Measurements from ENCODE around the gene CRTC1. TPM values are rescaled to one million over a fixed set of nuclear protein-coding genes. Genes with fewer than 3 reads are reported as not detected.

CRTC1 gene
- polyA plus RNA-seq, 6 donors from 2014 or later: 1.4 to 2.4 (median 1.4) TPM; not detected in 1

DNA sequence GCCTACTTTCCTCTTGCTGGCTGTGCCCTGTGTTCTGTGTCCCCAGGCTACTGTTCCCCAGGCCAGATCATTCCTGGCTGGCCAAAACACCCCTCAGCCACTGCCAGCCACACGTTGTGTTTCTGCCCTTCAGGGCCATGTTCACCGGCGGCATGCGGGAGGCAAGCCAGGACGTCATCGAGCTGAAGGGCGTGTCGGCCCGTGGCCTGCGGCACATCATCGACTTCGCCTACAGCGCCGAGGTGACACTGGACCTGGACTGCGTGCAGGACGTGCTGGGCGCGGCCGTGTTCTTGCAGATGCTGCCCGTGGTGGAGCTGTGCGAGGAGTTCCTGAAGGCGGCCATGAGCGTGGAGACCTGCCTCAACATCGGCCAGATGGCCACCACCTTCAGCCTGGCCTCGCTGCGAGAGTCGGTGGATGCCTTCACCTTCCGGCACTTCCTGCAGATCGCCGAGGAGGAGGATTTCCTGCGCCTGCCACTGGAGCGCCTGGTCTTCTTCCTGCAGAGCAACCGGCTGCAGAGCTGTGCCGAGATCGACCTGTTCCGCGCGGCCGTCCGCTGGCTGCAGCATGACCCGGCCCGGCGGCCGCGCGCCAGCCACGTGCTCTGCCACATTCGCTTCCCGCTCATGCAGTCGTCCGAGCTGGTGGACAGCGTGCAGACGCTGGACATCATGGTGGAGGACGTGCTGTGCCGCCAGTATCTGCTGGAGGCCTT is 15.8 kb upstream of the CRTC1 start:
- DNase-seq: no peak
- no peak for ATAC-seq (ENCODE audit: low read depth in 2 of 2)
- H3K36me3 Mint-ChIP-seq: peaks cover 0 to 8% of the 10 kb centered on the region in 2 donors

DNA sequence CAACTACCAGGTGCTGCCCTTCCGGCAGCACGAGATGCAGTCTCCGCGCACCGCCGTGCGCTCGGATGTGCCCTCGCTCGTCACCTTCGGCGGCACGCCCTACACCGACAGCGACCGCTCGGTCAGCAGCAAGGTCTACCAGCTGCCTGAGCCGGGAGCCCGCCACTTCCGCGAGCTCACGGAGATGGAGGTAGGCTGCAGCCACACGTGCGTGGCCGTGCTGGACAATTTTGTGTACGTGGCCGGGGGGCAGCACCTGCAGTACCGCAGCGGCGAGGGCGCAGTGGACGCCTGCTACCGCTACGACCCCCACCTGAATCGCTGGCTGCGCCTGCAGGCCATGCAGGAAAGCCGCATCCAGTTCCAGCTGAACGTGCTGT is 15.2 kb upstream of the CRTC1 start:
- peaks cover 6 to 12% (median 11%) of the 10 kb centered on the region in 3 donors for H3K4me1 Mint-ChIP-seq
- H3K4me3 Mint-ChIP-seq: no peak overlapping the region
- no peak for ATAC-seq (ENCODE audit: low read depth in 2 of 2)
- H3K36me3 Mint-ChIP-seq: peaks cover 0 to 8% of the 10 kb centered on the region in 2 donors
- H3K9me3 Mint-ChIP-seq: no peaks in the 10 kb centered on the region
- no peaks in the 10 kb centered on the region for H3K27me3 Mint-ChIP-seq
- no peak overlapping the region for H3K27ac Mint-ChIP-seq
- no peak for DNase-seq

More for the DNA sequence above, 15.8 kb upstream of the CRTC1 start:
- Mint-ChIP-seq H3K27ac (no peak overlapping the region), H3K9me3 (no peaks in the 10 kb centered on the region), H3K4me3 (peak overlapping the region in 1 of 8 donors; percentile 56), H3K4me1 (peaks cover 6 to 12% (median 11%) of the 10 kb centered on the region in 3 donors), H3K27me3 (no peaks in the 10 kb centered on the region)

DNA sequence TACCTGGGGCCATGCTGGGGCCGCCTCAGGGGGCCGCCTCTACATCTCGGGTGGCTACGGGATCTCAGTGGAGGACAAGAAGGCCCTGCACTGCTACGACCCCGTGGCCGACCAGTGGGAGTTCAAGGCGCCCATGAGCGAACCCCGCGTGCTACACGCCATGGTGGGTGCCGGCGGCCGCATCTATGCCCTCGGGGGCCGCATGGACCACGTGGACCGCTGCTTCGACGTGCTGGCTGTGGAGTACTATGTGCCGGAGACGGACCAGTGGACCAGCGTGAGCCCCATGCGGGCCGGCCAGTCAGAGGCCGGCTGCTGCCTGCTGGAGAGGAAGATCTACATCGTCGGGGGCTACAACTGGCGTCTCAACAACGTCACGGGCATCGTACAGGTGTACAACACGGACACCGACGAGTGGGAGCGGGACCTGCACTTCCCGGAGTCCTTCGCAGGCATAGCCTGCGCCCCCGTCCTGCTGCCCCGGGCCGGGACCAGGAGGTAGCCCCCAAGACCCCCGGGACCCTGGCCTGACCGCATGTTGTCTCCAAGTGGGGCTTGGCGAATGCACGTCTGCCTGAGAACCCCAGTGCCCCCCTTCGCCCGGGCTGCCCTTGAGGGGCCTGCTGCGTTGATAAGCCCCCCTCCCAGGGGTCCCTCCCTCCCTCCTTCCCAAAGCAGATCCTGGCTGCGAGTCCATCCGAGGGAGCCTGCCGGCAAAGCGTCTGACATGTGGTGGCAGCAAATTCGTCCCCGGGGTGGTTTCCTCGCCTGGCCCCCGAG is 14.5 kb upstream of the CRTC1 start:
- H3K36me3 Mint-ChIP-seq: peaks cover 0 to 8% of the 10 kb centered on the region in 2 donors
- no peak overlapping the region for H3K27ac Mint-ChIP-seq
- ATAC-seq (ENCODE audit: low read depth in 2 of 2): no peak

DNA sequence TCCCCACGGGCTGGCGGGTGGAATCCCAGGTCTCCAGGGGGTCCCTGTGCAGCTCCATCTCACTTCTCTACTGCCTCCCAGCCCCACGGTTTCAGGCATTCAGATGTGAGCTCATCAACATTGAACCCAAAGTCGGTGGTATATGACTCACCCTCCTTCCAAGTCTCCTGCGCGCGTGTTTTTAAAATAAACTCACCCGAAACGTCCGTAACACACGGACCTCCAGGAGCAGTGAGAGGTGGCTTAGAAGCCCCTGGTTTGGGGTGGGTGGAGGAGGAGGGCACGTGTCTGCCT is 14.0 kb upstream of the CRTC1 start:
- peak overlapping the region in 1 of 6 donors; percentile 76 for H3K27ac Mint-ChIP-seq
- H3K9me3 Mint-ChIP-seq: no peaks in the 10 kb centered on the region
- H3K4me1 Mint-ChIP-seq: peaks cover 0 to 11% (median 10%) of the 10 kb centered on the region in 3 donors
- DNase-seq: no peak
- no peak overlapping the region for H3K4me3 Mint-ChIP-seq
- ATAC-seq (ENCODE audit: low read depth in 2 of 2): no peak
- H3K36me3 Mint-ChIP-seq: peaks cover 0 to 8% of the 10 kb centered on the region in 2 donors
- no peaks in the 10 kb centered on the region for H3K27me3 Mint-ChIP-seq

More for the DNA sequence above, 14.5 kb upstream of the CRTC1 start:
- H3K4me3 Mint-ChIP-seq: no peak overlapping the region
- peaks cover 2 to 11% (median 10%) of the 10 kb centered on the region in 3 donors for H3K4me1 Mint-ChIP-seq
- no peaks in the 10 kb centered on the region for H3K27me3 Mint-ChIP-seq
- H3K9me3 Mint-ChIP-seq: no peaks in the 10 kb centered on the region
- no peak for DNase-seq

DNA sequence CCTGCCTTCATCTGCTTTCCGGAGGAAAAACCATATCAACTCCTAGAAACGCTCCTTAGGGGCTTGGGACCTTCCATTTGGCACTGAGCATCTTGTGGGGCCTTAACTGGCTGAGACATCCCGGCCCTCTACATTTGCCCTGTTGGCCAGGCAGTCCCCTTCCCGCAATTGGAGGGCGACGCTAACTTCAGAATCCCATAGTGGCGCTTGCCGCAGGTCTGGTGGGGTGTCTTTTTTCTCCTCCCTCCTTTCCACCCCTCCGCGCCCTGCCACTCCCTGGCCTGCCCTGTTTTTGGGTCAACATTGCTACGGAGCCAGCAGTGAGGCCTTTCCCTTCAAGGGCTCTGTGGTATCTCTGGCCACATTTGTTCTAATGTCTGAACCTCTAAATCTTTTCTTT is 13.6 kb upstream of the CRTC1 start:
- no peaks in the 10 kb centered on the region for H3K27me3 Mint-ChIP-seq
- no peak overlapping the region for H3K4me3 Mint-ChIP-seq
- H3K9me3 Mint-ChIP-seq: no peaks in the 10 kb centered on the region
- peaks cover 0 to 11% (median 10%) of the 10 kb centered on the region in 3 donors for H3K4me1 Mint-ChIP-seq
- no peak for DNase-seq
- ATAC-seq (ENCODE audit: low read depth in 2 of 2): no peak
- H3K27ac Mint-ChIP-seq: peak overlapping the region in 3 of 6 donors; percentile 33 to 76 (median 63)
- H3K36me3 Mint-ChIP-seq: peaks cover 0 to 8% of the 10 kb centered on the region in 2 donors

DNA sequence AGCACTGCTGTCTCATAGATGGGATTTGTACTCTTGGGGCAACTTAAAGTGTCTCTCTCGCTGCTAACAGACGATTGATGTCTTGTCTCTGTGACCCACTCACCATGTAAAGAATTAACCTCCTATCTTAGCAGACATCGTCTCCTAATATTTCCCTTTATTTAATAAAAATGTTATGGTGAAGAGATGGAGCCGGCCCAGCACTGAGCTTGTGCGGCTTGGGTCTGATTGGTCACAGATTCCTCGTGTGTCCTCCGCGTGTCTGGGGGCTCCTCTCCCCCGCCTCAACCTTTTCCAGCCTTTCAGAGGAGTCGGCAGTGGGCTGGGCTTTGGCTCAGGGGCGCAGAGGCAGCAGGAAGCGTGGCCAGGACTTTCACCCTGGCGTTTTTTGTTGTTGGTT is 13.2 kb upstream of the CRTC1 start:
- DNase-seq (no peak), ATAC-seq (ENCODE audit: low read depth in 2 of 2) (no peak)
- Mint-ChIP-seq H3K36me3 (peaks cover 0 to 8% of the 10 kb centered on the region in 2 donors), H3K4me1 (peaks cover 0 to 11% (median 10%) of the 10 kb centered on the region in 3 donors), H3K27me3 (no peaks in the 10 kb centered on the region), H3K27ac (peak overlapping the region in 1 of 6 donors; percentile 63), H3K9me3 (no peaks in the 10 kb centered on the region), H3K4me3 (no peak overlapping the region)

DNA sequence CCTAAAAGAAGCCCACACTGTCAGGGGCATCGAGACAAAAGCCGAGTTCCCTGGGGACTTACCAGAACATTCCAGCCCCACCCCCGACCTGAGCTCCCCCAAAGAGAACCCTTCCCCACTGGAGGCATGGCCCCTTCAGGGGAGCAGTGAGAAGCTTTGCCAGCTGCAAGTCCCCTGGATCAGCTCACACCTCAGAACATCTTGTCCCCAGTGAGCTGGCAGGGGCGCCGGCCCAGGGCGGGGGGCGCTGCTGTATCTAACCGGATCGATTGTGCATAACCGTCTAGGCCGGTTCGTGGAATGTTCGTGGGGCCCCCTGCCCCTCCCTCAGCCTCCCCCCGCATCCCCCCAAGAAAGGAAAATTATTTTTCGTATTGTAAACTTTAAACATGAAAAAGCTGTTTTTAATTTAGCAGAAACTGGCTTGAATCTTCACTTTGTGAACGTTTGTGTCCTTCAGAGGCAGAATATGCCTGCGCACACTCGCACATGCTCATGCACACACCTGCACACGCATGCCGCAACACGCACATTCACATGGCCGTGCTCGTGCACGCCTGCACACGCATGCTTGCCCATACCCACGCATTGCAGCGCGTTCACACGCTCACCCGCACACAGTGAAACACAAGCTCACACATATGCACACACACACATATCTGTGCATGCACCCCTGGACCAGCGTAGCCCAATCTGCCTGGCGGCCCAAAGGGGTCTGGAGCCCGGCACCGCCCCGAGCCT is 12.0 kb upstream of the CRTC1 start:
- Mint-ChIP-seq H3K9me3 (no peaks in the 10 kb centered on the region), H3K4me1 (peaks cover 0 to 5% (median 4%) of the 10 kb centered on the region in 3 donors), H3K36me3 (peaks cover 0 to 8% of the 10 kb centered on the region in 2 donors), H3K27me3 (no peaks in the 10 kb centered on the region), H3K27ac (no peak overlapping the region), H3K4me3 (no peak overlapping the region)
- DNase-seq: no peak
- no peak for ATAC-seq (ENCODE audit: low read depth in 2 of 2)

DNA sequence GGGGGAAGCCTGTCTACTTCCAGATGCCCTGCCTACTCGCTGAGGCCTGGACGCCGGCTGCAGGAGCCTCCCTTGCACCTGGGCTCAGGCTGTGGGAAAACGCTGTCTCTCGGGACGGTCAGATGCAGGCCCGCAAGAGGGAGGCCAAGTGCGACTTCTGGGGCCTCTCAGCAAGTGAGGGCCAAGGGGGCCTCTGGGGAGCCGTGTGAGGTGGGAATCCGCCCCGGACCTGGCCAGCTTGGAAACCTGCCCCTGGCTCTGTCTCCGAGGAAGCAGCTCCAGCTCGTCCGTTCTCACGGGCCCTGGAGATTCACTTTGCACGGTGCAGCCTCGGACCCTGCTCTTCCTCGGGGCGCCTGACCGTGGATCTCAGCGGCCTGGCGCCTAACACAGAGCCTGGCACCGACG is 11.4 kb upstream of the CRTC1 start:
- Mint-ChIP-seq H3K27me3 (no peaks in the 10 kb centered on the region), H3K27ac (no peak overlapping the region), H3K9me3 (no peaks in the 10 kb centered on the region), H3K36me3 (peaks cover 0 to 8% of the 10 kb centered on the region in 2 donors), H3K4me1 (no peaks in the 10 kb centered on the region), H3K4me3 (no peak overlapping the region)
- ATAC-seq (ENCODE audit: low read depth in 2 of 2) (no peak), DNase-seq (no peak)

DNA sequence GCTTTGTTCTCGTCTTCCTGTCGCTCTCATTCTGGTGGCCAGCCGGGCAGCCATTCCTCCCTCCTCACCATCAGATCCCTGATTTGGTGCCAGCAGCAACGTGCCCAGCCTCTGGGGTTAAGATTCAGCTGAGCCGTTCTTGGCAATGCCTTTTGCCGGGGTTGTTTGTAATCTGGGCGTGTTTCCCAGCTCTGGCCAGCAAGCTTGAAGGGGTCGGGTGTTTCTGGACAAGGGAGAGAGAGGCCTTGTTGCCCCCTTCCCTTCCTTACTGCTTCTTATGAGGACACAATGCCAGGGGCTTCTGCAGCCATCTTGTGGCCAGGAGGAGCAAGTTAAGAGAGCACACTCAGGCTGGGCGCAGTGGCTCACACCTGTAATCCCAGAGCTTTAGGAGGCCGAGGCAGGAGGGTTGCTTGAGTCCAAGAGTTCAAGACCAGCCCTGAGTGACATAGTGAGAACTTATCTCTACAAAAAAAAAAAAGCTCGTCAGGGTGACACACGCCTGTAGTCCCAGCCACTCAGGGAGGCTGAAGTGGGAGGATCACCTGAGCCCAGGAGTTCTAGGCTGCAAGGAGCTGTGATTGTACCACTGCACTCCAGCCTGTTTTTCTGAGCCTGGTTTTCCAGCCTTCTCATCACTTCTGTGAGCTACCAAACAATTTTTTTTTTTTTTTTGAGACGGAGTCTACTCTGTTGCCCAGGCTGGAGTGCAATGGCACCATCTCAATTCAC is 10.7 kb upstream of the CRTC1 start:
- no peaks in the 10 kb centered on the region for H3K27me3 Mint-ChIP-seq
- peaks cover 0 to 8% of the 10 kb centered on the region in 2 donors for H3K36me3 Mint-ChIP-seq
- H3K4me1 Mint-ChIP-seq: no peaks in the 10 kb centered on the region
- H3K4me3 Mint-ChIP-seq: no peak overlapping the region
- no peak overlapping the region for H3K27ac Mint-ChIP-seq
- no peak for DNase-seq
- no peaks in the 10 kb centered on the region for H3K9me3 Mint-ChIP-seq
- no peak for ATAC-seq (ENCODE audit: low read depth in 2 of 2)

DNA sequence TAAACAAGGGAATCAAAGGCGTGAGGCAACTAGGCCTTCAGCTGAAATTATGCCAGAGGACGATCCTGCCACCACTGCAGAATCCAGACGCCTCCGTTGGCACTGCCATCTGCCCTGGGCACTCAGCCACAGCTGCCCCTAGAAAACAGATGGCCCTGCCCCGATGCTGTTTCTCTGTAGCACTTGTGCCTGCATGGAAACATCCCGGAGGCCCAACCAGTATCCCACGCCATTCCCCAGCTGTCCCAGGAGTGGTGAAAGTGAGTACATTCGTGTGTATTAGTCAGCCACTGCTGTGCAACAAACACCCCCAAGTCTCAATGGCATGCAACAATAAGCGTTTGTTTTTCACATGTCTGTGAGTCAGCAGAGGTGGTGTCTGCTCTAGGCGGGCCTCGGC is 8.9 kb upstream of the CRTC1 start:
- Mint-ChIP-seq H3K27me3 (peaks cover 0 to 6% (median 0%) of the 10 kb centered on the region in 3 donors), H3K9me3 (no peaks in the 10 kb centered on the region)

DNA sequence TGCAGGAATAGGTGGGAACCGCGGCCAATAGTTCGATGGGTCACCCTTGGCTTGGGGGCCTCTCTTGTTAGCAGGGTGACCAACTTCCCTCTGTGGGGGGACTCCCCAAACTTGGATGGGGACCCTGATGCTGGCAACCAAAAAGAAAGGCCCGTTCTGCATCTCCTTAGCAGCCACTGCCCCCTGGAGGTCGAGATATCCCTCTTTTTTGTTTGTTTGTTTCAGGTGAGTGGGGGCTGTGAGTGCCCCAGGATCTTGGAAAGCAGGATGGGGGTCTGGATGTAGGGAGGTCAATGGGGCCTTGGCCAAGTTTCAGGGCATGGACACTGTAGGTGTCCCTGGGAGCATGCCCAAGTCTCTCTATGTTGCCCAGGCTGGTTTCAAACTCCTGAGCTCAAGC is 7.7 kb upstream of the CRTC1 start:
- Mint-ChIP-seq H3K9me3 (no peaks in the 10 kb centered on the region), H3K36me3 (no peaks in the 10 kb centered on the region), H3K4me1 (no peaks in the 10 kb centered on the region), H3K27me3 (peaks cover 0 to 6% (median 0%) of the 10 kb centered on the region in 3 donors), H3K27ac (peak overlapping the region in 1 of 6 donors; percentile 21), H3K4me3 (peak overlapping the region in 1 of 8 donors; percentile 29)
- ATAC-seq (ENCODE audit: low read depth in 2 of 2): no peak
- no peak for DNase-seq

More for the DNA sequence above, 8.9 kb upstream of the CRTC1 start:
- H3K27ac Mint-ChIP-seq: no peak overlapping the region
- DNase-seq (no peak), ATAC-seq (ENCODE audit: low read depth in 2 of 2) (no peak)
- peaks cover 0 to 7% of the 10 kb centered on the region in 2 donors for H3K36me3 Mint-ChIP-seq
- H3K4me1 Mint-ChIP-seq: no peaks in the 10 kb centered on the region
- H3K4me3 Mint-ChIP-seq: no peak overlapping the region

DNA sequence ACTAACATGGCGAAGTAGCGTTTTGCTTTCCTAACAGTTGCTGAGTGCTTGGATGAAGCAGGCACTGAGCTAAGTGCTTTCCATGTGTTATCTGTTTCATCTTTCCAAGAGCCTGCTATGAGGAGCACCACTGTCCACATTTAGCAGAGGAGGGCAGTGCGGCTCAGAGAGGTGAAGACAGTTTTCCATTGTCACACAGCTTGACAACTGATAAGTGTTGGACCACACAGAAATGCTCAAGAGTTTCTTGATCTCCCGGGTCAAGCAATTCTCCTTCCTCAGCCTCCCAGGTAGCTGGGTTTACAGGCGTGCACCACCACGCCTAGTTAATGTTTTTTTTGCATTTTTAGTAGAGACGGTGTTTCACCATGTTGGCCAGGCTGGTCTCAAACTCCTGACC is 6.8 kb upstream of the CRTC1 start:
- ATAC-seq (ENCODE audit: low read depth in 2 of 2): no peak
- Mint-ChIP-seq H3K4me3 (no peak overlapping the region), H3K4me1 (peaks cover 0 to 2% (median 0%) of the 10 kb centered on the region in 3 donors), H3K36me3 (no peaks in the 10 kb centered on the region), H3K27me3 (peaks cover 0 to 6% (median 0%) of the 10 kb centered on the region in 3 donors), H3K9me3 (no peaks in the 10 kb centered on the region), H3K27ac (no peak overlapping the region)
- no peak for DNase-seq

DNA sequence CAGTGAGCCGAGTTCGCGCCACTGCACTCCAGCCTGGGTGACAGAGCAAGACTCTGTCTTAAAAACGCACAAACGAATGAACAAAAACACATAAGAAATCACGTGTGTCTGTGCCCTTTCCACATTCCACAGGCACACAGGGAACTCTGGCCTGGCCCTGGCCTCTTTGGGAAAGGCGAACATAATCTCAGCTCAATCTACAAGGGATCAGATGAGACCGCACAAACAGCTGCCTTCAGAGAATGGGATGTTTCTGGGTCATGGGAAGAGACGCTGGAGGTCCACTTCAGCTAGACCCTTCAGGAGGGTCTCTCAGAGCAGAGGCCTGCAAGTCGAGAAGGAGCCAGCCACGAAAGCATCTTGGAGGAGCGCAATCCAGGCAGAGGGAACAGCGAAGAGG is 6.3 kb upstream of the CRTC1 start:
- no peaks in the 10 kb centered on the region for H3K36me3 Mint-ChIP-seq
- no peak for ATAC-seq (ENCODE audit: low read depth in 2 of 2)
- H3K4me3 Mint-ChIP-seq: no peak overlapping the region

More for the DNA sequence above, 6.3 kb upstream of the CRTC1 start:
- H3K4me1 Mint-ChIP-seq: peaks cover 0 to 4% (median under 1%) of the 10 kb centered on the region in 3 donors
- H3K9me3 Mint-ChIP-seq: no peaks in the 10 kb centered on the region
- DNase-seq: no peak
- H3K27ac Mint-ChIP-seq: peak overlapping the region in 1 of 6 donors; percentile 42
- H3K27me3 Mint-ChIP-seq: peaks cover 0 to 6% (median 0%) of the 10 kb centered on the region in 3 donors
